Esophagus mucosa (tissue), 1 donor: Measurements from ENCODE around the gene AKR7A2. TPM values are rescaled to one million over a fixed set of nuclear protein-coding genes. Genes with fewer than 3 reads are reported as not detected.
"Not testable (repeated sequence)": the region's sequence is repeated elsewhere in the genome, so short reads cannot be mapped to it uniquely, and the experiment has no call there.

Experiments
- ATAC-seq: fragments of 200-7000 bp; cut with Tn5 transposase; one replicate; pipeline ENCODE4 v1.9.1; 2020
- total RNA-seq: library from RNA; stranded (reverse); gene quantifications from one replicate; pipeline ENCODE4 v1.2.4, GENCODE V29; 2023
- donor health status: DM: yes; HTN: yes; CAD: no.

AKR7A2 gene
- total RNA-seq, 1 donor from 2014 or later, result 50.2 TPM

GRCh38 chr1:19257178-19257914 lies 54.6 kb downstream of the AKR7A2 start:
- ATAC-seq, result no peak

GRCh38 chr1:19256301-19256700 lies 55.6 kb downstream of the AKR7A2 start:
- not testable (repeated sequence) for ATAC-seq

- no peak for ATAC-seq
Observed at GRCh38 chr1:19255288-19255687, 56.7 kb downstream of the AKR7A2 start.

- ATAC-seq, result no peak
Observed at GRCh38 chr1:19254416-19254815, 57.5 kb downstream of the AKR7A2 start.

Other genes with a start within 250 kb of the AKR7A2 start
- gene UBR4, start 101.9 kb downstream of the AKR7A2 start, total RNA-seq, result 87.3 TPM
- 27.9 TPM for gene EMC1, start 60.6 kb downstream of the AKR7A2 start, total RNA-seq
- gene MRTO4, start 60.3 kb downstream of the AKR7A2 start, total RNA-seq, result 35.5 TPM
- 0.88 TPM for gene AKR7A3, start 23.4 kb downstream of the AKR7A2 start, total RNA-seq
- 6.9 TPM for gene SLC66A1, start 182 bp upstream of the AKR7A2 start, total RNA-seq
- 262 TPM for gene CAPZB, start 173.4 kb upstream of the AKR7A2 start, total RNA-seq